ENCODE data around the gene BSND.

DNA sequence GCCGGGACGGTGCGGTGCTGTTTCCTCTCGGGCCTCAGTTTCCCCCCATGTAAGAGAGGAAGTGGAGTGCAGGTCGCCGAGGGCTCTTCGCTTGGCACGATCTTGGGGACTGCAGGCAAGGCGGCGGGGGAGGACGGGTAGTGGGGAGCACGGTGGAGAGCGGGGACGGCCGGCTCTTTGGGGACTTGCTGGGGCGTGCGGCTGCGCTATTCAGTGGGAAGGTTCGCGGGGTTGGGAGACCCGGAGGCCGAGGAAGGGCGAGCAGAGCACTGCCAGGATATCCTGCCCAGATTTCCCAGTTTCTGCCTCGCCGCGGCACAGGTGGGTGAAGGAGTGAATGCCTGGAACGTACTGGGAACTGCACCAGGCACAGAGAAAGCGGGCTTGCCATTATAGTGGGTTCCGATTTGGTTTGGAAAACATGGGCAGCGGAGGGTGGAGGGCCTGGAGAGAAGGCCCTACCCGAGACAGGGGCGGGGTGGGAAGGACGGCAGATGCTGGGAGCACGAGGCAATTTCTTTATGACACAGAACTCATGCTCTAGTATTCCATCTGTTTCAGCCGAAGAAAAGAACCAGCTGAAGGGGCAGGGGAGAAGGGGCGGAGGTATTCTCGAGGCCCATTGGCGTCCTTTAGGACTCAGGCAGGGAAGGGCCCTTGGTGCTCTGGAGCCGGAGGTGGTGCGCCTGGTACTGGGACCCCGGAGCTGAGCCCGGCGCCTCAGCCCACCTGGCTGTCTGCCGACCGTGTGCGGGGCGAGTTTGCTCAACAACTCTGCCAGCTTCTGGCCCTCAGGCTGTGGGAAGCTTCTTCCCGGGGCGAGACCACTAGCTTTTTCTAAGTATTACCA, 41.6 kb downstream of the BSND start:
- TF ChIP-seq EZH2phosphoT487 (IDR thresholded peaks at IDR 0.05; ENCODE audit: borderline replicate concordance, low read depth) = no peak
- TF ChIP-seq TEAD4 (IDR thresholded peaks at IDR 0.05; ENCODE audit: borderline replicate concordance, insufficient read depth) = no peak
- TF ChIP-seq CTCF (IDR thresholded peaks at IDR 0.05) = no peak
- TF ChIP-seq TAF1 (IDR thresholded peaks at IDR 0.05; ENCODE audit: borderline replicate concordance, low read depth, low read length) = no peak
- no peak for TF ChIP-seq YY1 (IDR thresholded peaks at IDR 0.05; ENCODE audit: low read depth)
- no peak for TF ChIP-seq JUND (IDR thresholded peaks at IDR 0.05)
- TF ChIP-seq, protein P1, sequence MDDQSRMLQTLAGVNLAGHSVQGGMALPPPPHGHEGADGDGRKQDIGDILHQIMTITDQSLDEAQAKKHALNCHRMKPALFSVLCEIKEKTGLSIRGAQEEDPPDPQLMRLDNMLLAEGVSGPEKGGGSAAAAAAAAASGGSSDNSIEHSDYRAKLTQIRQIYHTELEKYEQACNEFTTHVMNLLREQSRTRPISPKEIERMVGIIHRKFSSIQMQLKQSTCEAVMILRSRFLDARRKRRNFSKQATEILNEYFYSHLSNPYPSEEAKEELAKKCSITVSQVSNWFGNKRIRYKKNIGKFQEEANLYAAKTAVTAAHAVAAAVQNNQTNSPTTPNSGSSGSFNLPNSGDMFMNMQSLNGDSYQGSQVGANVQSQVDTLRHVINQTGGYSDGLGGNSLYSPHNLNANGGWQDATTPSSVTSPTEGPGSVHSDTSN (IDR thresholded peaks at IDR 0.05) = no peak
- no peak for TF ChIP-seq EP300 (IDR thresholded peaks at IDR 0.05; ENCODE audit: borderline replicate concordance in 1 of 2, low read depth in 1 of 2, low read length in 1 of 2)
- TF ChIP-seq ZBTB33 (IDR thresholded peaks at IDR 0.05; ENCODE audit: borderline replicate concordance, low read depth) = no peak
